Left hindlimb (tissue), 1 donor: ENCODE data around the gene HBG2.

ENCODE experiments used
- DNase-seq: peaks from one replicate; pipeline ENCODE4 v3.0.0-alpha.2; 2018

The HBG2 gene

DNA sequence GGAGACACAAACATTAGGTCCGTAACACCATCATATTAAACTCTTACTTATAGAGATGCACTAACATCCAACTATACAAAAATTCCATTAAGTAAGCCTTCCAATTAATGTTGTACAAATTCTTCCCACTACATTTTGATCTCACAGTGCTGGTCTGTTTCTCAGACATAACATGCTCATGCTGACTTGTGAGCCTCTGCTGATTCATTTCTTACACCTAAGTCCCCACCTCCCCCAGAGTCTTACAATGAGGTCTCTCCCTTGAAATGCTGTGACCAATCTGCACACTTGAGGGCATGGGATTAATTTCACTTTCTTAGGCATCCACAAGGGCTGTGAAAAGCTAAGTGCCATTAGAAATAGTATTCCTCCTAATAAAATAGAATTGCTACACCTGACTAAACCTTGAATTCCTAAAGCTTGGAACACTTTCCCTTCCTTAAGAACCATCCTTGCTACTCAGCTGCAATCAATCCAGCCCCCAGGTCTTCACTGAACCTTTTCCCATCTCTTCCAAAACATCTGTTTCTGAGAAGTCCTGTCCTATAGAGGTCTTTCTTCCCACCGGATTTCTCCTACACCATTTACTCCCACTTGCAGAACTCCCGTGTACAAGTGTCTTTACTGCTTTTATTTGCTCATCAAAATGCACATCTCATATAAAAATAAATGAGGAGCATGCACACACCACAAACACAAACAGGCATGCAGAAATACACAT, 6.9 kb downstream of the HBG2 start:
- no peak for DNase-seq

DNA sequence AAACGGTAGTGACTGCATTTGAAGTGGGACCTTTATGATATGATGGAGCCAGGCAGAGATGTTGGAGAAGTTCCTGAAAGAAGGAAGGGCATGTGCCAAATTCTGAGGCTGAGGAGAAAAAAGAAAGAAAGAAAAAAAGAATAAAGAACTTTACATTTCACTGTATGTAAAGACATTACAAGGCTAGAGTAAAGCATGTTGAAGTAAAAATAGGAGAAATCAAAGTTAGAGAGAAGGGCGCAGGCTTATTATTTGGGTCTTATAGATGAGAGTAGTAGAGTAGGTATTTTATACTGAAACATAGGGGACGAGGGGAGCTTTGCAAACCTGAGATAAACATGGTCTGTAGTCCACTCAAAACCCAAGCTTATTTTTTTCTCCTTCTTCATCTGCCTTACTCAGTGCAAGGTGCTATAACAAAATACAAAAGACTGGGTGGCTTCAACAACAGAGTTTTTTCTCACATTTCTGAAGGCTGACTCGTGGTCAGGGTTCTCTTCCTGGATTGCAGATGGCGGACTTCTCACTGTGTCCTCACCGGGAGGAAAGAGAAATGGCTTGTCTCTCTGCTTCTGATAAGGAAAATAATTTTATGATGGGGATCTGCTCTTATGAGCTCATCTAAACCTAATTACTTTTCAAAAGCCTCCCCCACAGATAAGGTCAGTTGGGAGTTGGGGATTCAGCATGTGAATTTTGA, 7.7 kb downstream of the HBG2 start:
- no peak for DNase-seq

DNA sequence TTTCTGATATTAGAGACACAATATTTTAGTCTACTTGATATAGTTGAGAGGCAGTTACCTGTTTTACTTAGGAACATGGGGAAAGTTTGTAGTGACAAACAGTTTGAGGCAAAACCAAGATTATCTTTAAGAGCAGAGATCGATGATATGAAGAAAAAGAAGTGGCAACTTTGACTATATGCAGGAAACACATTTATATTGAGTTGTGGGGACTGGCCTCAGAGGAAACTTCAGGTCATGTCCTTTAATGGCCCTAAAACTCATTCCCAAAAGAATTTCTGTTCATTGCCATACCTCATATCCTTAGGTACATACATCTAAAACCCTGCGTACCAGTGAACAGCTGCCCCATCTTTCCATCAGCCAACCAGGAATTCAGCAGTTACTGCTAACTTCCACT, 9.4 kb downstream of the HBG2 start:
- no peak for DNase-seq

DNA sequence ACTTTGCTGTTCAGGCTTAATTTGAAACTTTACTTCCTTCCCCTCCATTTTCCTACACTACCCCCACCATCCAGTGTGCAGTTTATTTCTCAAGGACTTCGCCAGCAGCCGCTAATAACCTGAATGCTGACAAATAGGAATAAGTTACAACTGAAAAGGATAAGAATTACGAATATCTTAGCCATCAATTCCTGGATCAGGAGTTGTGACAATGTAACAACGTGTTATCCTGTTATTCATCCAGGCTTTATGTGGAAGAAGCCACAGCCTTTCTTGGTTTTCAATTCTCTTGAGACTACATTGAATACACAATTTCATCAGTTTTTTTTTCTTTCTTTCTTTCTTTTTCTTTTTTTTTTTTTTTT, 10.8 kb downstream of the HBG2 start:
- no peak for DNase-seq

DNA sequence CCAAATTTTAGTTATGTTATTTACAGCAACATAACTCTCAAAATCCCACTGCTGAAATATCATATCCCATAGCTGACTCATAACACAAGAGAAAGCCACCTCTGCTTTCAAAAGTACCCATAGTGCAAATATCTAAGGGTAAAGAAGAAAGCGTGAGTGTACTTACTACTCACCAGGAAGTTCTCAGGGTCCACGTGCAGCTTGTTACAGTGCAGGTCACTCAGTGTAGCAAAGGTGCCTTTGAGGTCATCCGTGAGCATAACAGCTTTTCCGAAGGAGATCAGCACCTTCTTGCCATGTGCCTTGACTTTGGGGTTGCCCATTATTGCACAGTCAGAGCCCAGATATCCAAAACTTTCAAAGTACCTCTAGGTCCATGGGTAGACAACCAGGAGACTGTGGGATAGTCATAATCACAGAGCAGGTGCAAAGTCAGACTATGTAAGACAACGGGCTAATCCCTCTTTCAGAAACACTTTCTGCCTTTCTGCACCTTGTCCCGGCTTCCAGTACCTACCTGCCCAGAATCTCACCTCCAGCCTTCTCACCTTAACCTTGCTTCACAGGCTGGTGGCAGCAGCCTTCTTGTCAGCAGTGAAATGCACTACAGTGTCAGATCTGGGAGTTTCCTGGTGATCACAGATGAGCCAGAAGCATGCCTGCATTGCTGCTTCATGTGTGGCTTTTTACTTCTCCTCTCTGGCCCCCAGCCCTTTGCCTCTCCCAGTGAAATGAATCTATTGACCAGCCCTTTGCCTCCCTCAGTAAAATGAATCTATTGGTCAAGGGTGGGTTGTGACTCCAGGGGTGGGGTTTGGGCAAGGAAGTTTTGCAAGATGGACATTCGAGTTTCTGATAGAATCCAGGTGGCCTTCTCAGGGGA, 11.4 kb downstream of the HBG2 start:
- no peak for DNase-seq

DNA sequence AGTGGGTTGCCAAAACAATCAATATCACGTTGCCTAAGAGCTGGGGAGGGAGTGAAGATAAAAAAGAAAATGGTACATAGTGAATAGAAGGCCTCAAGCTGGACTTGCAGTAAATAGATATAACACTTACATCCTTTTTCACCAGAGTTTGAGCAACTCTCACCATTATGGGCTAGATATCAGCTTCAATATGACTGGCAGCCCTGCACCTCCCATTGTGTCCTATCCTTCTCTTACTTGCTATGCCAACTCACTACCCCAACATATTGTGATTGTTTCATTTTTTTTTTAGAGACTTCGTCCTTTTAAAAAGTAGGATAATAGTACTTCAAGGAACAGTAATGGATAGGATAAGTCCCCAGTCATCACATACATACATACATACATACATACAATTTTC, 12.4 kb downstream of the HBG2 start:
- no peak for DNase-seq

DNA sequence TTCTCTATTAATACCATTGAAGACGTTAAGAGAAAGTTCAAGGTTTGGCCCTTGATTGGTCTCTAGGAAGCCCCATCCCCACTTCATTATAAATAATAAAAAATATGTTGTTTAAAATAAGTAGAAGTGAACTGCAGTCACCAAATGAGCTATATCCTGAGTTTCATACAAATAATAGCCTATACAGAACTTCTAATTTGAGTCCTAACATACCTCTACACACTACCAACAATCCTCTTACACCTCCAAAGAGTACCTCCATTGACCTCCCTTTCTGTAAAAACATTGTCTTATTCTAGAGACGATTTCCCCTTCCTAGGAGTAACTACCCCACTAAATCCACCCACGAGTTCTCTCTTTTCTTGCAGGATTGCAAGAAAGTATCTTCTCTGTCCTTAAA, 13.1 kb downstream of the HBG2 start:
- no peak for DNase-seq

DNA sequence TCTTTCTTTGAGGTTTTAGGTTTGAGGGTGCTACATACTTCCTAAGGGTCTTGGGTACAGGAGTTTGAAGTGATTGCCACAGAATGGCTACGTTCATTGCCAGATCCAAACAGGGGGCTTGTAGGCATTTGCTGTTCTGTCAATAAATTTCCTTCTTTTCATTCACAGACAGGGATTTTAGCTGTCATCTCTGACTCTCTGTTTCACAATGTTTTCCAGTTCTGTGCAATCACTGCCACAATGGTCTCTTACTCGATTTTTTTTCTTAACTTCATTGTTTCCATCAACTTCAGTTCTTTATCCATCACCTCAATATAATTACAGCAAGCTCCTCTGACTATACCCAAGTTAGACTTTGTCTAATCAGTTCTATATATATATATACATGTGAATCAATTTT, 14.1 kb downstream of the HBG2 start:
- no peak for DNase-seq

DNA sequence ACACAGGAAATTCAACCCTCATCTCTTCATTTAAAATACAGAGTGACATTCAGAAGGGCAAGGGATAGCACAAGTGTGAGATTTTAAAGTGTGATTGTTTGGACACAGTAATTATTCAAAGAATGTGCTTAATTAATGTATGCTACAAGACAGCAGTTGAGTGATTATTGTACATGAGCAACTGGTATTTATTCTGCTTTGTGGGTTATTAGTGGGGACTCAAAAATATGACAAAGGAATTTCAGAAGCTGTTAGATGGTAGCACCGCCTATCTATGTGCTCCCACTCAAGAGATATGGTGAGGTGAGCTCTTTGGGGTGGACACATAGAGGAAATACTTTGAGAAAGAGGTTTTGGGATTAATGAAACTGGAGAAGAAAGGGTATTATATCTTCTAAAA, 14.5 kb downstream of the HBG2 start:
- no peak for DNase-seq

DNA sequence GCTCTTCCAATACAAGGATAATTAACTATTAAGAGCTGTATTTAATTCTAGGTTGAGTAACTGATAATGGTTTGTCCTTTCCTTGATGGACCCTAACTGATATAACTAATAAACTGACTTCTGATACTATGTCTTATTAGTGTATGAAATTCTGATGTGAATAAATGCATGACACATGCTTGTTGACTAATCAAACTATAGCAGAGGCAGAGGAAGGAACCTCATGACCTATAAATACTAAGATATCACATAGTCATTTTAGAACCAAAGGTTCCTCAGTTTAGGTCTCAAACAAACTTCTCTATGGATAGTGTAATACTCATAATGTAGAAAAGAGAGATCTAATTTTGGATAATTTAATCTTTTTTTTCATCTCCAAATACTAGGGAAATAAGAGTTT, 15.5 kb downstream of the HBG2 start:
- no peak for DNase-seq

DNA sequence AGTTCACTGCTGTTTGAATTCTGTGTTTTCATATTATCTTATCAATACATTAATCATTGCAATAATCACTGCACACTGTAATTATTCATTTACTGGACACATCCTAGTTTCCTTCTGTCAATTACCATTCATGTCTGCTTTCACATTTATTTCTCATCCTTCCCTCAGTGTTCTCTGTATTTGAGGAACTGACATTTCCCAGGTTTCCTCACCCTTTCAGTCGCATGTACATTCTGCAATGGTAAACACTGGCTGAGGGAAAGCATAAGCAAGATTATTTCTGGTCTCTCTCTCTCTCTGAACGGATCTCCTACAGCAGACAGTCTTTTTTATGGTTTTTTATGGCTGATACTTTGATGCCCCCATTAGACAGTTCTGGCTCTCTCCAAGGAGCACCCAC, 16.1 kb downstream of the HBG2 start:
- no peak for DNase-seq

DNA sequence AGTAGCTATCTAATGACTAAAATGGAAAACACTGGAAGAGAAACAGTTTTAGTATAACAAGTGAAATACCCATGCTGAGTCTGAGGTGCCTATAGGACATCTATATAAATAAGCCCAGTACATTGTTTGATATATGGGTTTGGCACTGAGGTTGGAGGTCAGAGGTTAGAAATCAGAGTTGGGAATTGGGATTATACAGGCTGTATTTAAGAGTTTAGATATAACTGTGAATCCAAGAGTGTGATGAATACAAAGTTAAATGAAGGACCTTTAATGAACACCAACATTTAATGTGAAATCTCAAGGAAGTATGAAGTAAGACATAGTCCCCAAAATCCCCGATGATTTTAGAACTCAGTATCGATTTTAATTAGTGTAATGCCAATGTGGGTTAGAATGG, 17.2 kb downstream of the HBG2 start:
- no peak for DNase-seq

DNA sequence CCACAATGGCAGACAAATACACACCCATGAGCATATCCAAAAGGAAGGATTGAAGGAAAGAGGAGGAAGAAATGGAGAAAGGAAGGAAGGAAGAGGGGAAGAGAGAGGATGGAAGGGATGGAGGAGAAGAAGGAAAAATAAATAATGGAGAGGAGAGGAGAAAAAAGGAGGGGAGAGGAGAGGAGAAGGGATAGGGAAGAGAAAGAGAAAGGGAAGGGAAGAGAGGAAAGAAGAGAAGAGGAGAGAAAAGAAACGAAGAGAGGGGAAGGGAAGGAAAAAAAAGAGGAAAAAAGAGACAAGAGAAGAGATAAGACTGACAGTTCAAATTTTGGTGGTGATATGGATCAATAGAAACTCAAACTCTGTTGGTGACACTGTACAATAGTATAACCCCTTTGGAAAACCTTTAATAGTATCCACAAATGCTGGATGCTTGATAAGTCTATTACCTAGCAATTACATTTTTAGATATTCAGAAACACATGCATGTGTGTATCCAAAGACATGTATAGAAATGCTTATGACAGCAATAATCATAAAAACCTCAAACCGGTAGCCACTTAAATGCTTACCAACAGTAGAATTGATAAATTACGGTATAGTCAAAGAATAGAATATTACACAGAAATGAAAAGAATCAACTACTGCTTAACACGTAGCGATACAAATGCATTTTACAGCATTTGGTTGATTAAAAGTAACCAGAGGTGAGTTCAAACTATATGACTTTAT, 19.1 kb downstream of the HBG2 start:
- no peak for DNase-seq

DNA sequence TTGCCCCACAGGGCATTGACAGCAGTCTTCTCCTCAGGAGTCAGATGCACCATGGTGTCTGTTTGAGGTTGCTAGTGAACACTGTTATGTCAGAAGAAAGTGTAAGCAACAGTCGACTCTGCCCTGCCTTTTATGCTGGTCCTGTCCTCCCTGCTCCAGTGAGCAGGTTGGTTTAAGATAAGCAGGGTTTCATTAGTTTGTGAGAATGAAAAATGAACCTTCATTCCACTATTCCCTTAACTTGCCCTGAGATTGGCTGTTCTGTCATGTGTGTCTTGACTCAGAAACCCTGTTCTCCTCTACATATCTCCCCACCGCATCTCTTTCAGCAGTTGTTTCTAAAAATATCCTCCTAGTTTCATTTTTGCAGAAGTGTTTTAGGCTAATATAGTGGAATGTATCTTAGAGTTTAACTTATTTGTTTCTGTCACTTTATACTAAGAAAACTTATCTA, 20.2 kb downstream of the HBG2 start, which contains the start of gene HBD:
TSS of gene HBD (minus strand) at position 103 of the 454 bp plus-strand sequence. CDS start at position 53, 50 bp downstream.
- DNase-seq = no peak

DNA sequence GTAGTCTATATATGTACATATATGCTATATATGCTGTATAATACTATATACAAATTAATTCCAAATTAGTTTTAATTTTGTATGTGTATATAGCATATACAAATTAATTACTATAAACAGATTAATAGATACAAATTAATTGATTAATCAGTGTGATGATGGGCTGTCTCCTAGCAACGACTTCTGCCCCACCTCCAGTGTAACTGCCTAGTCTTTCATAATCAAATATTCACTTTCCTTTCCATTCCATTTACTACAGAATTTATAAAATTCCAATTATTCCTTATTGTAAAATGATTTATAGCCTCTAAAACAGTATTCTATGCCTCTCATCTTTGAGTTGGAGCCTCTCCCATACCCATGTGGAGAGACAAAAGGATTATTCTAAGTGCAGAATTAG, 21.3 kb downstream of the HBG2 start:
- DNase-seq = no peak

DNA sequence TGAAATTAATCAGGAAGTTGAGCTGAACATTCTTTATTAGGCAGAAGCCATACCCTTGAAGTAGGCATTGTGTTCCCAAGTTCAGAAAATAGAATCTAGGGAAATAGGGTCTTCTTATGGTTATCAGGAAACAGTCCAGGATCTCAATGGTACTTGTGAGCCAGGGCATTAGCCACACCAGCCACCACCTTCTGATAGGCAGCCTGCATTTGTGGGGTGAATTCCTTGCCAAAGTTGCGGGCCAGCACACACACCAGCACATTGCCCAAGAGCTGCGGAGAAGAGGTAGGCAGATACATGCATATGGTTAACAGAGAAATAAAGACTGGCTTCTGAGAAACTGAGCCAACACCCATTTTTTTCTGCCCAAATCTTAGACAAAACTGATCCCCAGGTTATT, 21.8 kb downstream of the HBG2 start:
- no peak for DNase-seq

DNA sequence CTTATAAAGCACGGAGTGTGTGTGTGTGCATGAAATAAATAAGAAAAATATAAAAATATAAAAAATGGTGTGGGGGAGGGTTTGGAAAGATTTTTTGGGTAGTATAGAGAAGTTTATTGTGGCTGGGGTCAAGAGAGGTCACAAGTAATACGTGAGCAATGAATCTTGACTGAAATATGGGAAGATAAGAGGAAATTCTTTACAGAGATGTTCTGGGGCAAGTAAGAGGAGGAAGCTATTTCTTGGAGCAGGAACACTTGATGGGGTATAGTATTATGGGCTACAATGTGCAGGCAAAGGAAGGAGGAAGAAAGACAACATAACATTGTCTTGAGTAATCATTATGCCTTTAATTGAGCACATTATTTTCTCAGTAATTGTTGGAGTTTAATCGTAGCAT, 22.4 kb downstream of the HBG2 start:
- DNase-seq = no peak

DNA sequence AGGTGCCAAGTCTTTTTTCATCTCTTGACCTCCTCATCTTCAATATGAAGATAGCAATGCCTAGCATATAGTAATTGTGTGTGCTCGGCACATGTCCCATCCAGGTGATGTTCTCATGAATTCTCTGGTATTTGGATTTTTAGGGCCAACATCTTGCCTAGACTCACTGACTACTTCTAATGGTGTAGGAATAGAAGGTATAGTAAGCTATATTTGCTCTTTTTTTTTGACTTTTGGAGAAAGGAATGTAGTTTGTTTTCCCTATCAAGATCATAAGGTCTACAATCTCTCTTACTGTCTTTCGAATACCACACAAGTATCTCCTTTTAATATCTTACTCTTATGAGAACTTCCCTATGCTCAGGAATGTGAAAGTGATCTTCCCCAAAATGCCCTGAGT, 23.5 kb downstream of the HBG2 start:
- no peak for DNase-seq

DNA sequence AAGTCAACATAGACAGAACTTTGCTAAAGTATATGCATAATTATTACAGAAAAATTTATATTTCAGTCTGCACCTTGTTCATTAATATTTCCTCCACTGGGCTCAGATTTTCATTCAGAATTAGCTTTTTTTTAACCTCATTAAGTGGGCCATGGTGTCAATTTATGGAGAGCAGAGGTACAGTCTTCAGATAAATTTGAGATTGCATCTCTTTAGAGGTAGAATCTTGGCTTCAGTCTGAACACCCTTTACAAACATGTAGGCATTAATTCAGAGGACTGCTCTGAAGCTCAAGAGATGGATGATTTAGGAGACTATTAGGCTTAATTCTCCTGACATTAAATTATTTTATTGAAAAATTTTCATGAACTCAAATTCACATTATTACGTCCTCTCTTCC, 24.3 kb downstream of the HBG2 start:
- DNase-seq = no peak

DNA sequence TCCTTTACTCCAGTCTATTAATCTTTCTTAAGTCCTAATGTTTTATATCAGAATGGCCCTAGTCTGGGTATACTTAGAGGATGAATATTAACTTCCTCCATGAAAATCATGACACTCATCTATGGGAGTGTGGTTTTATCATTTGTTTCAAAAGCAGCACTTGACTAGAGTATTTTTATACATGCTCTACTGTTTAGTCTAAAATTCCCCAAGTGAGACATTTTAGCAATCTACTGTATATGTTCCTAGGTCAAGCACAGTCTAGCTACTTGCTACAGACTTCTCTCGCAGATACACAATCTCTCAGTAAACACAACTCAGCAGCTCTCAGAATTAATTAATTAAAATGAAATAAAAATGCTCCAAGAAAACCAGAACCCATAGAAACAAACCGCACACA, 24.8 kb downstream of the HBG2 start:
- no peak for DNase-seq

DNA sequence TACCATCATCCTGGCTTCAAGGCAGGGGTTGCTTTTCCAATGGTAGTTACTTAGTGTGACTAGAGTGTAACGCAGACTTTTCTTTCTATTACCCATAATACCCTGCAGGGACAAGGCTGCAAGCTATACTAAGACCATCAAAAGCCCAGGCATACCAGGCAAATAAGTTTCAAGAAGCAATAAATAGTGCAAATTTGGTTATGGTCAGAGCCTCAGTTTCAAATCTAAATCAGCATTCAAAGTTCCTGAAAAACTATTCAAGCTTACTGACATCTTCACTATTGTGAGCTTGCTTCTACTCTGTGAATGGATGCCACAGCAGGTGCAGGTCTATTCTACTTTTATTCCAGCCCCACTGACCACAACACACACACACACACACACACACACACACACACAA, 25.2 kb downstream of the HBG2 start:
- DNase-seq = no peak

DNA sequence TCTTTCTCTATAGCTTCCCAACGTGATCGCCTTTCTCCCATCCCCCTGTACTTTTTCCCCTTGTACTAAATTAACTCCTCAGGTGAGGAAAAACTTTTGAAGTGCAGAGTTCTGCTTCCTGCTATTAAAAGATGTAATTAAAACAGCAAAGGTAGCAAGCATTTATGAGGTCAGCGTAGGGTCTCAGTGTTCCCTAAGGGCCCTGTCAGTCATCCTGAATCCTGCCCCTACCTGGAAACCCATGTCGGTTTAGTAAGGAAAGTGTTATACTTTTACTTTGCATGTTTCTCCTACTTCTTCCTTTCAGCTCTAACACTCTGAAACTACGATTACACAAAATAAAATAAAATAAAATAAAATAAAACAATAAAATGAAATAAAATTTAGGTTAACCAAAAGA, 26.5 kb downstream of the HBG2 start:
- DNase-seq = no peak

DNA sequence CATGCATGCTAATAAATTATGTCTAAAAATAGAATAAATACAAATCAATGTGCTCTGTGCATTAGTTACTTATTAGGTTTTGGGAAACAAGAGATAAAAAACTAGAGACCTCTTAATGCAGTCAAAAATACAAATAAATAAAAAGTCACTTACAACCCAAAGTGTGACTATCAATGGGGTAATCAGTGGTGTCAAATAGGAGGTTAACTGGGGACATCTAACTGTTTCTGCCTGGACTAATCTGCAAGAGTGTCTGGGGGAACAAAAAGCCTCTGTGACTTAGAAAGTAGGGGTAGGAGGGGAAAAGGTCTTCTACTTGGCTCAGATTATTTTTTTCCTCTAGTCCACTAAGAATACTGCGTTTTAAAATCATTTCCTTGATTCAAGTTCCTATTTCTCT, 26.9 kb downstream of the HBG2 start:
- no peak for DNase-seq
